Astrocyte of the cerebellum (primary cell): ENCODE results near the gene HLA-C.

Experiments
- DNase-seq: peaks from one replicate; pipeline ENCODE4 v3.0.0-alpha.2; 2011; ENCODE audit warnings: low read depth
- H3K4me3 ChIP-seq: 2 replicates; pipeline ENCODE4 v1.5.1; 2011; ENCODE audit warnings: mild to moderate bottlenecking, low read depth, low read length, moderate library complexity
- CTCF ChIP-seq: IDR thresholded peaks from 2 replicates; pipeline ENCODE4 v1.5.1; 2012; ENCODE audit warnings: low read length, low read depth, moderate library complexity, mild to moderate bottlenecking; ENCODE audit errors: missing control alignments
- in situ Hi-C: cut with HindIII; loops from 2 replicates; pipeline ENCODE4 v1.10.0; 2017; ENCODE audit warnings: low sequenced_read_pairs

Gene HLA-C

GRCh38 chr6:31307669-31308049 lies 35.8 kb upstream of the HLA-C start:
- in situ Hi-C loops = no loop called here
- DNase-seq = no peak
- TF ChIP-seq CTCF = no peak
- no peak overlapping the region for H3K4me3 ChIP-seq

DNA sequence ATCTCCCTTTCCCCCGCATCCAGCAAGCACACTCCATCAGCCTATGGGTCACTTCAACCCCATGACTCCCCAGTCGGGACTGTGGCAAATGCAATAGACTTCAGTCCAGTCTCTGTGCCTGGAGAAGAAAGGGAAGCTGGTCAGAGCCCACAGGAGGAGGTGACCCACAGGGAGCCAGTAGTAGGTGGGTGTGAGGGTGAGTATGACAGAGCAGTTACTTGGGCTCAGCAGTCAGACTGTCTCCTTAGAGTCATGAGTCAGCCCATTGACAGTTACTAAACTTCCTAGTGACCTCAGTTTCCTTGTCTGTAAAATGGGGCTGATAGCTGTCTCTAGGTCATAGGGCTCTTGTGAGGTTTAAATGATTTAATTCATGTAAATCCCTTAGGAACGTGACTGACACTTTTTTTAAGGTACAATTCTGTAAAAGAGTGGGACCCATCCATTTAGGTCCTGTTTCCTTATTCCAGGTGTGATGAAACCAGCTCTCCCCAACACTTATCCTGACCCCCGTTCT lies 33.9 kb upstream of the HLA-C start:
- no peak for TF ChIP-seq CTCF
- H3K4me3 ChIP-seq = no peak overlapping the region
- no peak for DNase-seq
- in situ Hi-C loops = no loop called here

- DNase-seq = no peak
- TF ChIP-seq CTCF = no peak
- H3K4me3 ChIP-seq = no peak overlapping the region
- in situ Hi-C loops = no loop called here
These were observed 32.8 kb upstream of the HLA-C start for GRCh38 chr6:31304683-31305082.

DNA sequence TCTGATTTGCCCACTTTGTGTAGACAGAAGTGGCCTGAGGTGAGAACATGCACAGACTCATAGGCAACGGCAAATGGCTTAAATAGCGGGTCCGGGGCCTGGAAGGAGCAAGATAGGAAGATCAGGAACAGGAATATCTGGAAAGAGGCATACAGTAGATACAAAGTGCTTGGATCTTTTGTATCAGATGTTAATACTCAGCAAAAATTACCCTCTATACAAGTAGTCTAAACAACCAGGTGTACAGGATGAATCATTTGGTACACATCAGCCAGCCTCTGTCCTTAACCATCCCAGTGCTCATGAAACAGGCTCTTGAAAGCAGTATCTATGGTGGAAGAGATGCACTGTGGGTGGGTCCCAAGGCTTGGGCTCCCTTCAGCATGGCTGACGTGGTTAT lies 28.9 kb upstream of the HLA-C start:
- in situ Hi-C loops = no loop called here
- no peak for DNase-seq

GRCh38 chr6:31299947-31300346 lies 28.1 kb upstream of the HLA-C start:
- no peak for TF ChIP-seq CTCF
- DNase-seq = no peak
- H3K4me3 ChIP-seq = no peak overlapping the region
- in situ Hi-C loops = no loop called here

More for the DNA sequence above, 28.9 kb upstream of the HLA-C start:
- no peak overlapping the region for H3K4me3 ChIP-seq
- no peak for TF ChIP-seq CTCF

DNA sequence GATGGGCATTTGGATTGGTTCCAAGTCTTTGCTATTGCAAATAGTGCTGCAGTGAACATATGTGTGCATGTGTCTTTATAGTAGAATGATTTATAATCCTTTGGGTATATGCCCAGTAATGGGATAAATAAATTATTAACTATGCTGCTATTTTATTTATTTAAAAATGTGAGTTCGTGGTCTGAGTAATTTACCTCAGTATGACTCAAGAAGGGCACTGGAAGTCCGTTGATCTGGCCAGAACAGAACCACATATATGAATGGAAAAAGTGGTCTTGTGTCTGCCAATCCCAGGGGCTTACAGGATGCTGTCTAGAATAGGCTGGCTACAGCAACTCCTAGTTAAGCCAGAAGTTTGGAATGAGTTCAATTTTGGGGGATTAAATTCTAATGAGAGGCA lies 27.6 kb upstream of the HLA-C start:
- no peak overlapping the region for H3K4me3 ChIP-seq
- in situ Hi-C loops = no loop called here
- no peak for DNase-seq
- TF ChIP-seq CTCF = no peak

GRCh38 chr6:31294056-31294455 lies 22.2 kb upstream of the HLA-C start:
- H3K4me3 ChIP-seq = no peak overlapping the region
- no peak for TF ChIP-seq CTCF
- in situ Hi-C loops = no loop called here
- no peak for DNase-seq
